ENCODE data around the gene BRME1.
"Not testable (repeated sequence)": the region's sequence is repeated elsewhere in the genome, so short reads cannot be mapped to it uniquely, and the experiment has no call there.

GRCh38 chr19:13852171-13852707, 53.7 kb downstream of the BRME1 start:
- TF ChIP-seq POLR2AphosphoS5 (IDR thresholded peaks at IDR 0.05; ENCODE audit: low read depth, low read length); POLR2A (IDR thresholded peaks at IDR 0.05; ENCODE audit: low read depth, low read length); SPI1 (IDR thresholded peaks at IDR 0.05; ENCODE audit: low read depth, low read length); TAF1 (IDR thresholded peaks at IDR 0.05; ENCODE audit: low read depth, low read length); PAX5 (IDR thresholded peaks at IDR 0.05; ENCODE audit: insufficient read depth, low read length, severe bottlenecking): not testable (repeated sequence)
